Measurements from ENCODE around the gene ZNF714. TPM values are rescaled to one million over a fixed set of nuclear protein-coding genes. Genes with fewer than 3 reads are reported as not detected.

Gene ZNF714
- total RNA-seq, 1 donor from 2014 or later, result 22.6 TPM

DNA sequence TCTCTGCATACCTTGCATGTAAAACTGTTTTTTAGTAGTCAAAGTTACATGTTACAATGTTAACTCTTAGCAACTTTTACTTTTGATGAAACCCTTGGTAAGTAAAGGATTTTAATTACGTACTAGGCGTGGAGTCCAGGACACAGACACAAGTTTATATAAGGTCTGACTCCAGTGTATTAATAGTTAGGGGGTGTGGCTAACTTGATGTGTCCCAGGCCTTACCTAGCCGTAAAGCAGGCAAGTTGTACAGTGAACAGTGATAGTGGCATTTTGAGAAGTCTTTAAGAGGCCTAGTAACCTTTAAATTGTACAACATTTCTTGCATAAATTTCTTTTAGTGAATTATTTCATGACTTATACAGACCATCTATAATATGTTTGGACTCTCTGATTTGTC, 5.9 kb downstream of the ZNF714 start:
- H3K27ac Mint-ChIP-seq (ENCODE audit: unreplicated experiment), result no peak overlapping the region
- H3K27me3 Mint-ChIP-seq (ENCODE audit: low read depth, unreplicated experiment), result no peaks in the 10 kb centered on the region
- no peak overlapping the region for H3K4me3 Mint-ChIP-seq (ENCODE audit: unreplicated experiment)
- no peak for FAIRE-seq
- Histone ChIP-seq H3K4me1 (ENCODE audit: insufficient read depth, low read length) (peaks cover 3% of the 10 kb centered on the region), H3K4me2 (ENCODE audit: low read length) (no peak overlapping the region), H3K36me3 (ENCODE audit: insufficient read depth, low read length) (no peaks in the 10 kb centered on the region), H3K79me2 (ENCODE audit: insufficient read depth, low read length) (no peaks in the 10 kb centered on the region), H3K9ac (ENCODE audit: low read length) (no peak overlapping the region), H2AFZ (ENCODE audit: low read depth, low read length) (no peak overlapping the region), H3K27ac (ENCODE audit: low read depth, low read length) (no peak overlapping the region), H4K20me1 (ENCODE audit: insufficient read depth, low read length) (no peaks in the 10 kb centered on the region), H3K9me3 (ENCODE audit: insufficient read depth, low read depth, low read length) (no peaks in the 10 kb centered on the region), H3K4me3 (ENCODE audit: insufficient read depth, low read depth, low read length) (no peak overlapping the region), H3K27me3 (ENCODE audit: insufficient read depth, low read length) (no peaks in the 10 kb centered on the region)
- no peak for TF ChIP-seq EZH2 (IDR thresholded peaks at IDR 0.05; ENCODE audit: insufficient read depth, low read length)
- TF ChIP-seq, protein P1, sequence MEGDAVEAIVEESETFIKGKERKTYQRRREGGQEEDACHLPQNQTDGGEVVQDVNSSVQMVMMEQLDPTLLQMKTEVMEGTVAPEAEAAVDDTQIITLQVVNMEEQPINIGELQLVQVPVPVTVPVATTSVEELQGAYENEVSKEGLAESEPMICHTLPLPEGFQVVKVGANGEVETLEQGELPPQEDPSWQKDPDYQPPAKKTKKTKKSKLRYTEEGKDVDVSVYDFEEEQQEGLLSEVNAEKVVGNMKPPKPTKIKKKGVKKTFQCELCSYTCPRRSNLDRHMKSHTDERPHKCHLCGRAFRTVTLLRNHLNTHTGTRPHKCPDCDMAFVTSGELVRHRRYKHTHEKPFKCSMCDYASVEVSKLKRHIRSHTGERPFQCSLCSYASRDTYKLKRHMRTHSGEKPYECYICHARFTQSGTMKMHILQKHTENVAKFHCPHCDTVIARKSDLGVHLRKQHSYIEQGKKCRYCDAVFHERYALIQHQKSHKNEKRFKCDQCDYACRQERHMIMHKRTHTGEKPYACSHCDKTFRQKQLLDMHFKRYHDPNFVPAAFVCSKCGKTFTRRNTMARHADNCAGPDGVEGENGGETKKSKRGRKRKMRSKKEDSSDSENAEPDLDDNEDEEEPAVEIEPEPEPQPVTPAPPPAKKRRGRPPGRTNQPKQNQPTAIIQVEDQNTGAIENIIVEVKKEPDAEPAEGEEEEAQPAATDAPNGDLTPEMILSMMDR (IDR thresholded peaks at IDR 0.05; ENCODE audit: insufficient read depth, low read depth, low read length), result no peak
- peaks cover 45% of the 10 kb centered on the region for H3K4me1 Mint-ChIP-seq (ENCODE audit: low read depth, unreplicated experiment)
- H3K36me3 Mint-ChIP-seq (ENCODE audit: low read depth, unreplicated experiment), result peaks cover 12% of the 10 kb centered on the region
- H3K9me3 Mint-ChIP-seq (ENCODE audit: unreplicated experiment), result no peaks in the 10 kb centered on the region
- no peak for DNase-seq (ENCODE audit: low read depth)

DNA sequence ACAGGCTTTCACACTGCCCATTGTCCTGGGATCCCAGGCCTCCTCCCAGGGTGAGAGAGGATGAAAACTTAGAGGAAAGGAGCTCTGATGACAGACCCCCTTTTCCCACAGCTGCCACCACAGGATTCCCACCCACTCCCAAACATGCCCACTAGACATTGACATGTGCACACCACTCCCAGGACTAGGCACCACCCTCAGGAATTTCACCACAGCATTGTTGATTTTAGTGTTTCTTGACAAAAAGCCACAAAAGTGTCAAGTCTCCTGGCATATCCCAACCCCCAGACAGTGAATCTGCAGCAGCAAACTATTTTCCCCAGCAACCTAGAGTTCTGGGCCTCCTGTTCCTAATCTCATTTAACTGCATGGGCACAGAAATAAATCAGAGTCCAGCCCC, 10.1 kb downstream of the ZNF714 start:
- no peak for TF ChIP-seq EZH2 (IDR thresholded peaks at IDR 0.05; ENCODE audit: insufficient read depth, low read length)
- no peak overlapping the region for H3K4me2 ChIP-seq (ENCODE audit: low read length)
- H3K4me1 ChIP-seq (ENCODE audit: insufficient read depth, low read length), result no peaks in the 10 kb centered on the region
- Mint-ChIP-seq H3K9me3 (ENCODE audit: unreplicated experiment) (no peaks in the 10 kb centered on the region), H3K27me3 (ENCODE audit: low read depth, unreplicated experiment) (no peaks in the 10 kb centered on the region), H3K36me3 (ENCODE audit: low read depth, unreplicated experiment) (peaks cover 15% of the 10 kb centered on the region), H3K4me3 (ENCODE audit: unreplicated experiment) (no peak overlapping the region), H3K27ac (ENCODE audit: unreplicated experiment) (peak overlapping the region; percentile 94), H3K4me1 (ENCODE audit: low read depth, unreplicated experiment) (peaks cover 21% of the 10 kb centered on the region)
- H3K27me3 ChIP-seq (ENCODE audit: insufficient read depth, low read length), result no peaks in the 10 kb centered on the region
- DNase-seq (ENCODE audit: low read depth) (peak; percentile 53), FAIRE-seq (no peak)
- no peak overlapping the region for H3K4me3 ChIP-seq (ENCODE audit: insufficient read depth, low read depth, low read length)
- H4K20me1 ChIP-seq (ENCODE audit: insufficient read depth, low read length), result no peaks in the 10 kb centered on the region
- H3K9ac ChIP-seq (ENCODE audit: low read length), result no peak overlapping the region
- no peak overlapping the region for H3K27ac ChIP-seq (ENCODE audit: low read depth, low read length)
- no peaks in the 10 kb centered on the region for H3K79me2 ChIP-seq (ENCODE audit: insufficient read depth, low read length)
- H3K36me3 ChIP-seq (ENCODE audit: insufficient read depth, low read length), result no peaks in the 10 kb centered on the region
- H2AFZ ChIP-seq (ENCODE audit: low read depth, low read length), result no peak overlapping the region
- H3K9me3 ChIP-seq (ENCODE audit: insufficient read depth, low read depth, low read length), result no peaks in the 10 kb centered on the region

DNA sequence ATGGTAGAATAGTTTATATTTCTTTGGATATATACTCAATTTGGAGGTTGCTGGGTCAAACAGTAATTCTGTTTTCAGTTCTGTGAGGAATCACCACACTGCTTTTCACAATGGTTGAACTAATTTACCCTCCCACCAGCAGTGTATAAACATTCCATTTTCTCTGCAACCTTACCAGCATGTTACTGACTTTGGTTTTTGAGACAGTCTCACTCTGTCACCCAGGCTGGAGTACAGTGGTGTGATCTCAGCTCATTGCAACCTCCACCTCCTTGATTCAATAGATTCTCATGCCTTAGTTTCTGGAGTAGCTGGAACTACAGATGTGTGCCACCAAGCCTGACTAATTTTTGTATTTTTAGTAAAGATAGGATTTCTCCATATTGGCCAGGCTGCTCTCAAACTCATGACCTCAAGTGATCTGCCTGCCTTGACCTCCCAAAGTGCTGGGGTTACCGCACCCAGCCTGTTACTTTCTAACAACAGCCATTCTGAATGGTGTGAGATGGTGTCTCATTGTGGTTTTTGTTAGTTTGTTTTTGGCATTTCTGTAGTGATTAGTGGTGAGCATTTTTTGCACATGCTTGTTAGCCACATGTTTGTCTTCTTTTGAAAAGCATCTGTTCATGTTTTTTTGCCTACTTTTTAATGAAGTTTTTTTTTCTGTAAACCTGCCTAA, 12.5 kb downstream of the ZNF714 start:
- Histone ChIP-seq H3K27ac (ENCODE audit: low read depth, low read length) (no peak overlapping the region), H3K9ac (ENCODE audit: low read length) (no peak overlapping the region)
- H3K27ac Mint-ChIP-seq (ENCODE audit: unreplicated experiment), result peak overlapping the region; percentile 2

More for the DNA sequence above, 12.5 kb downstream of the ZNF714 start:
- no peak for TF ChIP-seq EZH2 (IDR thresholded peaks at IDR 0.05; ENCODE audit: insufficient read depth, low read length)
- TF ChIP-seq, protein P1 (IDR thresholded peaks at IDR 0.05; ENCODE audit: insufficient read depth, low read depth, low read length), result no peak
- no peak overlapping the region for H2AFZ ChIP-seq (ENCODE audit: low read depth, low read length)
- no peaks in the 10 kb centered on the region for H3K4me1 ChIP-seq (ENCODE audit: insufficient read depth, low read length)
- no peak for DNase-seq (ENCODE audit: low read depth)
- no peaks in the 10 kb centered on the region for H3K79me2 ChIP-seq (ENCODE audit: insufficient read depth, low read length)
- no peaks in the 10 kb centered on the region for H4K20me1 ChIP-seq (ENCODE audit: insufficient read depth, low read length)
- H3K4me3 ChIP-seq (ENCODE audit: insufficient read depth, low read depth, low read length), result no peak overlapping the region
- H3K4me1 Mint-ChIP-seq (ENCODE audit: low read depth, unreplicated experiment), result peaks cover 24% of the 10 kb centered on the region
- H3K27me3 Mint-ChIP-seq (ENCODE audit: low read depth, unreplicated experiment), result no peaks in the 10 kb centered on the region
- H3K27me3 ChIP-seq (ENCODE audit: insufficient read depth, low read length), result no peaks in the 10 kb centered on the region
- no peak for FAIRE-seq
- H3K9me3 Mint-ChIP-seq (ENCODE audit: unreplicated experiment), result no peaks in the 10 kb centered on the region
- no peaks in the 10 kb centered on the region for H3K9me3 ChIP-seq (ENCODE audit: insufficient read depth, low read depth, low read length)
- no peak overlapping the region for H3K4me3 Mint-ChIP-seq (ENCODE audit: unreplicated experiment)
- no peaks in the 10 kb centered on the region for H3K36me3 ChIP-seq (ENCODE audit: insufficient read depth, low read length)
- H3K36me3 Mint-ChIP-seq (ENCODE audit: low read depth, unreplicated experiment), result peaks cover 13% of the 10 kb centered on the region
- no peak overlapping the region for H3K4me2 ChIP-seq (ENCODE audit: low read length)

All from astrocyte (in vitro differentiated cells and primary cell).